GM18907 (cell line): Measurements from ENCODE around the gene ARMC6.
"Not testable (repeated sequence)": the region's sequence is repeated elsewhere in the genome, so short reads cannot be mapped to it uniquely, and the experiment has no call there.

ENCODE experiments used
- ATAC-seq: cut with Tn5 transposase; IDR thresholded peaks from one replicate; pipeline ENCODE4 v1.9.1; 2021; ENCODE audit warnings: mild to moderate bottlenecking, moderate library complexity; ENCODE audit not compliant: unreplicated experiment

Gene ARMC6

DNA sequence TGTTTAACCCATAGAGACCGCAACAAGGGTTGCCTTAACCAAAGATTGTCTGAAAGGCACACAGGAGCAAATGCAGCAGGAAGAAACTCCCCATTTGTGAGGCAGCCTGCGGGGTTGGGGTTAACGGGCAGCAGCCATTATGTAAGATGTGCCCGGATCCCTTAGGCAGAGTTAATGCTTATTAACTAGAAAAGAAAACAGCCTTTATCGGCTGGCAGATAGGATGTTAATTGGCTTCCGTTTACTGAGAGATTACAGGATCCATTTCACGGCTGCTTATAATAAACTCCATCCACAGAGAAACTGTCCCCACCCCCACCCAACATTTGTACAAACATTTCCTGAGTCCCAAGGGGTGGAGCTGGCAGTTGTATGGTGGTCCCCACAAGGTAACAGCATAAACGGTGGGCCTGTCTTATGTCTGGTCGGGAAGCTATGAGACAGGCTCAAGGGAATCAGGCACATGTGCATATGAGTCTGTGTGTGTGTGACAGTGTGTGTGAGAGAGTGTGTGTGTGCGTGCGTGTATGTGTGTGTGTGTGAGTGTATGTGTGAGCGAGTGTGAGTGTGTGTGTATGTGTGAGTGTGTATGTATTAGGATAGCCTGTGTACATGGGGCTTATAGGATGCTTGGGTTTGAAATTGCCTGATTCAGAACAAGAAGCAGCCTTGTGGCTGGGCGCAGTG is 40.9 kb downstream of the ARMC6 start:
- no peak for ATAC-seq

DNA sequence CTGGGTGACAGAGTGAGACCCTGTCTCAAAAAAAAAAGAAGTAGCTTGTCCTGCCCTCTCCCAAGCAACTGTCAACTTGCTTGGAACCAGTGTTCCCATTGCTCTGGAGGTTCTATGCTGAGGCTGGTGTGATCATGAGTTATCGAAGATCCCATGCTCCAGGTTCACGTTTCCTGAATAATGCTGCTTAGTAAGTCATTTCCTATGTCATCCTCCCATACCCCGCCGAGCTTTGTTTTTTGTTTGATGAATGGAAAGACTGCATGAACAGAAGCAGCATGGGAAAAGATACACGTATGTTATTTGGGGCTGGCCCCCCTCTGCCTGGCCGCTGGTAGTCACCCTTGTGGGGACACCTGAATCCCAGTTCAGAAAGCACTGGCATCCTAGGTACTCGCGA is 41.7 kb downstream of the ARMC6 start:
- ATAC-seq, result no peak

DNA sequence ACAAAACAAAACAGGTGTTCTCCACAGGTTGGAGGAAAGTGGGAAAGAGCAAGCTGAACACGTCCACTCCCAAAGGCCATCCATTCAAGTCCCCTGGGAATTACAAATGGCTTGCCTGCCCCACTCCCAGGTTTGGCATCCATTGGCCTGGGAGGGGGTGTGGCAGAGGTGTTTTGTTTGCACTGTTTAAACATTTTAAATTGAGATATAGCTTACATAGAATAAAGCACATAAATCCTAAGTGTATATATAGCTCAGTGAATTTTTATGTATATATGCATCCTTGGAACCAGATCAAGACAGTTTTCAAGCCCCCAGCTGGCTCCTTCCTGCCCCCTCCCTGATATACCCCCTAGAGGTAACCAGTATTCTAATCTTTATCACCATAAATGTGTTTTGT is 43.1 kb downstream of the ARMC6 start:
- no peak for ATAC-seq

DNA sequence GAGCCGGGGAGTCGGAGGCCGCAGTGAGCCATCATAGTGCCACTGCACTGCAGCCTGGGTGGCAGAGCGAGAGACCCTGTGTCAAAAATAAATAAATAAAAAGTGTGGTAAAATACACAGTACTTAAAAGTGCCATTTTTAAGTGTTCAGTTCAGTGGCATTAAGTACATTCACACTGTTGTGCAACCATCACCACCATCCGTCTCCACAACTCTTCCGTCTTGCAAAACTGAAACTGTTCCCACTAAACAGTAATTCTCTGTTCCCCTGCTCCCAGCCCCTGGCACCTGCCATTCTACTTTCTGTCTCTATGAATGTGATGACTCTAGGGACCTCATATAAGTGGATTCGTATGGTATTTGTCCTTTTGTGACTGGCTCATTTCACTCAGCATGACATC is 43.7 kb downstream of the ARMC6 start:
- no peak for ATAC-seq

DNA sequence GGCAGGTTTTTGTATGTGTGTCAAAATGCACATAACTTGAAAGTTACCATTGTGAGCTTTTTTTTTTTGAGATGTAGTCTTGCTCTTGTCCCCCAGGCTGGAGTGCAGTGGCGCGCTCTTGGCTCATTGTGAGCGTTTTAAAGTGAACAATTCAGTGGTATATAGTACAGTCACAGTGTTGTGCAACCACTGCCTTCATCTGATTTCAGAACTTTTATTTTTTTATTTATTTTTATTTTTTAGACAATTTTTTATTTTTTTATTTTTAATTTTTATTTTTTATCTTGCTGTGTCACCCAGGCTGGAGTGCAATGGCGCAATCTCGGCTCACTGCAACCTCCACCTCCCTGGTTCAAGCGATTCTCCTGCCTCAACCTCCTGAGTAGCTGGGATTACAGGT is 45.4 kb downstream of the ARMC6 start:
- ATAC-seq, result no peak

DNA sequence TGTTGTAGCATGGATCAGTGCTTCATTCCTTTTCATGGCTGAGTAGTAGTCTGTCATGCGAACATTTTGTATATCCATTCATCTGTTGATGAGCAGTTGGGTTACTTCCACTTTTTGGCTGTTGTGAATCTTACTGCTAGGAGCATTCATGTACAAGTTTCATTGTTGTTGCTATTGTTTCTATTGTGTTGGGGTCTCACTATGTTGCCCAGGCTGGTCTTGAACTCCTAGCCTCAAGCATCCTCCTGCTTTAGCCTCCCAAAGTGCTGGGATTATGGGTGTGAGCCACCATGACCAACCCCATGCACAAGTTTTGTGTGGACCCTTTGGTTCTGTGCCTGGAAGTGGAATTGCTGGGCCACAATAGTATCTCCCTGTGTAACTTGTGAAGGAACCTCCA is 46.2 kb downstream of the ARMC6 start:
- ATAC-seq, result no peak

DNA sequence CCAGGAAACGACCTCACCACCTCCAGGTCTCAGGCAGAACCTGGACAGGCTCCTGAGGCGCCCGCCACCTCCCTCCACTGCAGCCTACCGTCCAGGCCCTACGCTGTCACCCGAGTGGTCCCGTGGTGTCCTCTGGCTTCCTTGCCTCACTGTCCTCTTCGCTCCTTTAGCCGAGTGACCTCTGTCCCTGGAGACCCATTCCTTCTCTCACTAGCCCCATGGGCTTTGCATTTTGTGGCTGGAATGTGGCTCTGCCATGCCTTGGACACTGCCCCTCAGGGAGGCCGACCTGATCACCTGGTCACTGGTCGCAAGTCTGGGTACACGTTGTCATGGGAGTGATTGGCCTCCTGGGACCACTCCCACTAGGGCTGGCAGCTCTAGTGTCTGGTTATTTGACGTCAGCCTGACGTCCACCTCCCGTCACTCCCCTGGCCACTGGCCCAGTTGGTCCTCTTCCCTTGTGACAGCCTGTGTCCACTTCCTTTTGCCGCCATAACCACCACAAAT is 48.3 kb downstream of the ARMC6 start:
- no peak for ATAC-seq

DNA sequence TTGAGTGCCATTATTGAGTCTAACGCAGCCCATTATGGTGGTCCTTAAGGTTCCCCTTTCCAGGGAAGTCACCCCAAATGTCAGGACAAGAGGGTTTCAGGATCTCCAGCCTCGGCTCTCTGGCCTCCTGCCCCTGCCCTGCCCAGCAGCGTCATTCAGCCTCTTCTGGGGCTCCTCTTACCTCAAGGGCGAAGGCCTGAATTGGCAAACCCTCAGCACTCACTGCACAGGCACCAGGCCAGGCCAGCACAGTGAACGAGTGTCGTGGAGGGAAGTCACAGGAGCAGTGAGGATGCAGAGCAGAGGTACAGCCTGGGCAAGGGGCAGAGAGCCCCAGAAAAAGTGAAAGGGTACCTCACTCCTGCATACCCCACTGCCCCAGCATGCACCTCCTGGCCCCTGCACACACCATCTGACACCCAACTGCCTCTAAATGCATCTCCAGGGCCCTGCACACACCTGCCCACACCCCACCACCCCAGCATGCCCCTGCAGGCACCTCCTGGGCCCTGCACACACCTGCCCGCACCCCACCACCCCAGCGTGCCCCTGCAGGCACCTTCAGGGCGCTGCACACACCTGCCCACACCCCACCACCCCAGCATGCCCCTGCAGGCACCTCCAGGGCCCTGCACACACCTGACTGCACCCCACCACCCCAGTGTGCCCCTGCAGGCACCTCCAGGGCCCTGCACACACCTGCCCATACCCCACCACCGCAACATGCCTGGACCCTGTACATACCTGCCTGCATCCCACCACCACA is 50.2 kb downstream of the ARMC6 start:
- ATAC-seq, result no peak

DNA sequence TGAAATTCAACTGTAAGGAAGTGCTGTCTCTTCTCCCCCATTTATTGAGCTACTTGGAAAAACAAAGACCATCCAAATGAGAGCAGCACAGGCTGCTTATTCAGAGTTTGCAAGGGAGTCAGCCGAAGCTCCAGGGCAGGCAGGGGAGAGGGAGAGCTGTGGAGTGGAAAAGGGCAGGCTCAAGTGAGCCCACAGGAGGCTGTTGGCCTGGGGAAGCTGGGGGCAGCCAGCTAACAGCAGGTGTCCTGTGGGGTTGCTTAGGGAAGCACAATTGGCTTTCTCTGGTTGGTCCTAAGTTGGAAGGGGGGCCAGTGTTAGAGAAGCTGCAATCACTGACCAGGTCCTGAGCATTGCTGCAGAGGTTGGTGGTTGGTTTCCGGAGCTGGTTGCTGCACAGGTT is 54.3 kb downstream of the ARMC6 start:
- ATAC-seq, result no peak

DNA sequence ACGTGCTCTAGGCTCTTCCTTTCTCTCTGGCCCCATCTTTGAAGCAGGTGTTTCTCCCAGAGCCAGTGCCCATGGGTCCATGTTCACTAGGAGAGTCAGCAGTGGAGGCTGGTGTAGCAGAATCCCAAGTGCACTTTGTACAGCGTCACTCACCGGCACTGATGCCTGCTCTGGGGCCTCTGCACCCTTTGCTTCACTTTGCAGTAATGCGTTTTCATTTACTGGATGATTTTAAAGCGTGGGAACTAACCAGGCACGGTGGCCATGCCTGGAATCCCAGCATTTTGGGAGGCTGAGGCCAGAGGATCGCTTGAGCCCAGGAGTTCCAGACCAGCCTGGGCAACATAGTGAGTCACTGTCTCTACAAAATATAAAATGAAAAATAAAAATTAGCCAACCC is 61.1 kb downstream of the ARMC6 start:
- no peak for ATAC-seq

DNA sequence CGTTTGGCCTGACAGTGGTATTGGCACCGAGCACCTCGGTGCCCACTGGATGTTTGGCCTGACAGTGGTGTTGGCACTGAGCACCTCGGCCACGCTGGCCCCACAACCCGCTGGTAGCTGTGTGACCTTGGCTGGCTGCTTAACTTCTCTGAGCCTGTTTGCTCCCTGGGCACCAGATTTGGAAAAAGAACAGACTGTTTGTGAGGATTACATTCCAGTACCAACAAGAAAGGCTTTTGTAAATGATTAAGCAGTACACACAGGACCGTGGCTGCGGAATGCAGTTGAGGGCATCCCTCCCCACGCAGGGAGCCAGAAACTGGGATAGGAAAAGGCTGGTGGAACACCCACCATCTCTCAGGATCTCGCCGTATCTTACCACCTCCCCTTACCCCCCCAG is 62.3 kb downstream of the ARMC6 start:
- no peak for ATAC-seq

DNA sequence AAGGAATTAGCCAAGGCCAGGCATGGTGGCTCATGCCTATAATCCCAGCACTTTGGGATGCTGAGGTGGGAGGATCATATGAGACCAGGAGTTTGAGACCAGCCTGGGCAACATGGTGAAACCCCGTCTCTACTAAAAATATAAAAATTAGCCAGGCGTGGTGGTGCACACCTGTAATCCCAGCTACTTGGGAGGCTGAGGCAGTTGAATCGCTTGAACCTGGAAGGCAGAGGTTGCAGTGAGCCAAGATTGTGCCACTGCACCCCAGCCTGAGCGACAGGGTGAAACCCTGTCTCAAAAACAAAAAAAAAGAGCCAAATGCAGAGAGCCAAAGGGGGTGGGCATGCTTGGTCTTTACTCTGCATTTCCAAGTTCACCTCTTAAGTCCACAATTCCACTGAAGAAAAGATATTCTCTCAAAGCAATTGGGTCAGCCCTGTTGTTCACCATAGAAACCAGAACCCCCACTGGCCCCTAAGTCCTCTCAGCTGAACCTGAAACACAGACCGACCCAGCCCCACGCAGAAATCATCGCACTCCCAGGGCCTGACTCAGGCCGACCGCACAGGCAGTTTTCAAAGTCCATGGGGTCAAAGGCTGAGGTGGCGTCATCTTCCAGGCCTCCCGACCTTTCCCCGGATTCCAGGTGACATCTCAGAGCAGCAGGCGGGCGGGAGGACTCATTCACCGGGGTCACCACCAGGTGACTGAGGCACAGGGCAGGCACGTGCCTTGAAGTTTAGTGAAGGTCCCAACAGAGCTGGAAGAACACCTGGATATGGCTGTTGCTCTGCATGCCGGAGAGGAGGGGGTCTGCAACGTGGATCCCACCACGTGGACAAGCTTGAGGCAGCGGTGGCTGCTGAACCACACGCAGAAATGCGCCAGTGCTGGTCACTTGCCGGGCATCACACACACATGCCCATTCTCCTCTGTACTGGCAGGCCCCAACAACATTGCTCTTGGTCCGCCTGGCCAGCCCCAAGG is 63.5 kb downstream of the ARMC6 start:
- ATAC-seq, result no peak

DNA sequence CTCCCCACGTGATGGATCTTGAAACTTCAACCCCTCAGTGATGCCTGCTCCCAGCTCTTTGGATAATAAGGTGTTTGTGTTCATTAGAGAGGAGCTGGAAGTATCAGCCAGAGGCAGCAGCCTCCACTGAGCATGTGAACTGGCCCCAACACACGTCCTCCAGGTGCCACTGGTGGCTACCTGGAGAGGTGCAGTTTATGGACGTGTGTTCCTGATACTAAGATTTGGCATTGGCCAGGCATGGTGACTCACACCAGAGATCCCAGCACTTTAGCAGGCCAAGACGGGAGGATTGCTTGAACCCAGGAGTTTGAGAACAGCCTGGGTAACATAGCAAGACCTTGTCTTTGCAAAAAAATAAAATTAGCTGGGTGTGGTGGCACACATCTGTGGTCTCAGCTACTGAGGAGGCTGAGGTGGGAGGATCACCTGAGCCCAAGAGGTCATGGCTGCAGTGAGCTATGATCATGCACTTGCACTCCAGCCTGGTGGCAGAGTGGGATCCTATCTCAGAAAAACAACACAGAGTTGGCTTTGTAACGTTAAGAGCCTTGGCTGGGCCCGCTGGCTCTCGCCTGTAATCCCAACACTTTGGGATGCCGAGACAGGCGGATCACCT is 64.8 kb downstream of the ARMC6 start:
- ATAC-seq, result no peak

DNA sequence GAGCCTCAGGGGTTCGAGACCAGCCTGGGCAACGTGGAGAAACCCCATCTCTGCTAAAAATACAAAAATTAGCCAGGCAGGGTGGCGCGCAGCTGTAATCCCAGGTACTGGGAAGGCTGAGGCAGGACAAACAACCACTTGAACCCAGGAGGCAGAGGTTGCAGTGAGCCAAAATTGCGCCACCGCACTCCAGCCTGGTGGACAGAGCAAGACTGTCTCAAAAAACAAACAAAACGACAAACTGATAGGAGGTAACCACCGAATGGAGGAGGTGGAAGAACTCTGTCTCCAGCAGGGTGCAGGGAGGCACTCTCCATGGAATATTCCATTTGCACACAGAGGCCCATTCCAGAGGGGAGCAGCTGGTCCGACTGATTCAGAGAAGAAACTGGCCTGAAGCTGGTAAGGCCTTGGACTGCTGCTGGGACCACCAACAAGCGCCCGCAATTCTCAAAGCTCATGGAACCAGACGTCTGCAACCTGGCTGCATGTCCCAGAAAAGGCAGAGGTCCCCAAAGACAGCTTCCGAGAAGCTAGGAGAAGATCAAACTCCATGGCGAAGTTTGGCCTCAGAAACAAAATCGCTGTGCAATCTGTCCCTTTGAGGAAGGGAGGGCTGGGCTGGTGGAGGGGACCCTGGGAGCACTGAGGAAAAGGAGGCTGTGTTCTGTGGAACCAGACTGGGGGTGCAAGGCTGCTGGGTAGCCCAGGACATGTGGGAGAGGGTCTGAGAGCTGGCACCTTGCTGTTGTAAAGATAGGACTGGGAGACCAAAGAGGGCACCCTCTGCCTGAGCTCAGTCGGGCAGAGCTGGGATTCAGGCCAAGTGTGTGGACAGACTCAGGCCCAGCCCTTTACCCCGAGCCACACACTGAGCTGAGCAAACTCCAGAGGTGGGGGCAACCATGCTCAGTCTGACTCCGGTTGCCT is 65.6 kb downstream of the ARMC6 start:
- ATAC-seq, result no peak

DNA sequence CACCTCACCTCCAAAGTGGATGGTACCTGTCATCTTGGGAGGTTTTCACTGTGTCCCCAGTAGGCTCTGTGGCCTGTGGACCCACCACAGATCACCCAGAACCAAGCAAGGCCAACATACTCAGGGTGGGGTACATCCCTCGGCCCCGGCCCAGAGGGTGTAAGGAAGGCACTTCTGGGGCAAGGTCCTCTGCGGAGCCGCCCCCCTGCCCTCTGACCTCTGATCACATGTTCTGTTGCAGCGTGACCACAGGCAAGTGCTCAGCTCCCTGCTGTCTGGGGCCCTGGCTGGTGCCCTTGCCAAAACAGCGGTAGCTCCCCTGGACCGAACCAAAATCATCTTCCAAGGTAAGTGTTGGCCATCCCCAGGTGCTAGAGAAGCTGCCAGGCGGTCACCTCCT is 68.1 kb downstream of the ARMC6 start:
- no peak for ATAC-seq

DNA sequence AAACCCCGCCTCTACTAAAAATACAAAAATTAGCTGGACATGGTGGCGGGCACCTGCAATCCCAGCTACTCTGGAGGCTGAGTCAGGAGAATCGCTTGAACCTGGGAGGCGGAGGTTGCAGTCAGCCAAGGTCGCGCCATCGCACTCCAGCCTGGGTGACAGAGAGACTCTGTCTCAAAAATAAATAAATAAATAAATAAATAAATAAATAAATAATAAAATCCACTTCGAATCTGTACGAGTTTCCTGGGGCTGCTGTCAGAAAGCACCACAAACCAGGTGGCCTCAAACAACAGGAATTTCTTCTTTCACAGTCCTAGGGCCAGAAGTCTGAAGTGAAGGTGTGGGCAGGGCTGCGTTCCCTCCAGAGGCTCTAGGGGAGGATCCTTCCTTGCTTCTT is 69.2 kb downstream of the ARMC6 start:
- not testable (repeated sequence) for ATAC-seq

DNA sequence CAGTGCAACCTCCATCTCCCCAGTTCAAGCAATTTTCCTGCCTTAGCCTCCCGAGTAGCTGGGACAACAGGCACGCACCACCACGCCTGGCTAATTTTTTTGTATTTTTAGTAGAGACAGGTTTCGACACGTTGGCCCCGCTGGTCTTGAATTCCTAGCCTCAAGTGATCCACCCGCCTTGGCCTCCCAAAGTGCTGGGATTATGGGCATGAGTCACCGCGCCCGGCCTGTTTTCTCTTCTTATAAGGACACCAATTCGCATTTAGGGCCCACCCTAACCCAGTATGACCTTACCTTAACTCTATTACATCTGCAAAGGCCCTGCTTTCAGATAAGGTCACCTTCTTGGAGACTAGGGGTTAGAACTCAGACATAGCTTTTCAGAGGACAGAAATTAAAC is 69.8 kb downstream of the ARMC6 start:
- no peak for ATAC-seq

DNA sequence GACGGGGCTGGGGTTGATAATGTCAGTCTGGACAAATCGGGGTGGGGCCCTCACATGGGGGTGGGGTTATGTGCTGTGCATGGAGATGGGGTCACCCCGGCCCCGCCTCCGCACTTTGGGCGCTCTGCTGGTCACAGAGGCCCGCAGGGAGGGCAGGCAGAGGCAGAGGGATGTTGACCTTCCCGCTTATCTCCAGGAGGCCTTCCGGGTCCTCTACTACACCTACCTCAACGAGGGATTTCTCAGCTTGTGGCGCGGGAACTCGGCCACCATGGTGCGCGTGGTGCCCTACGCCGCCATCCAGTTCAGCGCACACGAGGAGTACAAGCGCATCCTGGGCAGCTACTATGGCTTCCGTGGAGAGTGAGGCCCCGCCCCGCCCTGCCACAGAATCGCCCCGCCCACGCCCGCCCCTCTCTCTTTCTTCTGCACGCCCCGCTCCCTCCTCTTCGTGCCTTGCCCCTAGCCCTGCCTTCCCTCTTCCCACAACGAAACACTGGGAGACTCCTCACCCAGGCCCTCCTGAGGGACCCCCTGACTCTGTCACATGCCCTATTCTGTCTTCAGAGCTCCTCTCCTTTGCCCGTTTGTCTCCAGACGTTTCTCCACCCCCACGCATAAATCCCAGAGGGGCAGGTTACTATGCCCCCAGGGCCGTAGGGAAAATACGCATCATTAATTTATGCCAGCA is 72.1 kb downstream of the ARMC6 start:
- no peak for ATAC-seq

DNA sequence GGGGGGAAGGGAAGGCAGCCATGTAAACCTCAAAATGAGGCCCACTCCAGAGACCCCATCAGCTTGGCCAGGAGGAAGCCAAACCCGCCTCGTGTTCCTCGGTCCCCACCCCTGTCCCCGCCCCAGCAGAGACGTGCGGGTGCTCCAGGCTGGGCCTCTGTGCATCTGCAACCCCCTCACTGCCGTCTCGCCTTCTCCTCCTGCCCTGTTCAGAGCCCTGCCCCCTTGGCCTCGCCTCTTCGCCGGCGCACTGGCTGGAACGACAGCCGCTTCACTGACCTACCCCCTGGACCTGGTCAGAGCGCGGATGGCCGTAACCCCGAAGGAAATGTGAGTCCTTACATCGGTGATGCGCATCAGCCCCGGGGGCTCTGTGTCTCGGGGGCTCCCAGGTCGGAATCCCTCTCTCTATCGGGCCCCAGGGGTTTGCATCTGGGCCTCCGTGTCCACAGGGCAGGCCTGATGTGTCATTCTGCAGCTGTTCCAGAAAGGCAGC is 72.7 kb downstream of the ARMC6 start:
- no peak for ATAC-seq
